ENCODE measurements around the gene ANKRD13B.

DNA sequence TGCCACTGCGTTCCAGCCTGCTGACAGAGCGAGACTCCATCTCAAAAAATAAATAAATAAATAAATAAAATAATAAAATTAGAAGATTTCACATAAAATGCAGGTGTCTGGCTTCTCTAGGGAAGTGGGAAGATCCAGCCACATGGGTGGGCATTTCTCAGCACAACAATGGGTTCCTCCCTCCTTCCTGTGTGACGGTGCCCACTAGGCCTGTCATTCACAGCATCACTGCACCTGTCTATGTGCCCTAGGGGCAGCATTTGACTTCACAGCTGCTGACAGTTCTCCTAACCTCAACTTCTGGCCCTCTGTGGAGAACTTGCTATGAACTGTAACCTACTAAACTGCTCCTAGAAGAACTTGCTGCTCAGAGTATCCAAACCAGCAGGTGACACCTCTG, 29.1 kb upstream of the ANKRD13B start:
- TF ChIP-seq CTCF (IDR thresholded peaks at IDR 0.05) (no peak), POLR2AphosphoS5 (IDR thresholded peaks at IDR 0.05) (no peak)
